SK-N-SH (cell line): ENCODE data around the gene TNPO1.

ENCODE experiments used
- CTCF ChIP-seq: fragments of 200-600 bp; sonication (generic); IDR thresholded peaks from 2 replicates; pipeline ENCODE4 v1.6.1; 2017; ENCODE audit warnings: antibody characterized with exemption, mild to moderate bottlenecking, moderate library complexity
- EP300 ChIP-seq, 2 experiments: IDR thresholded peaks; 2 replicates each; pipeline versions ENCODE4 v1.4.0 to v1.6.1; 2012; ENCODE audit warnings: borderline replicate concordance in 1 of 2, low read depth in 1 of 2, low read length in 1 of 2
- EZH2phosphoT487 ChIP-seq: fragments of 200-600 bp; sonication (generic); IDR thresholded peaks from 2 replicates; pipeline ENCODE4 v1.6.1; 2017; ENCODE audit warnings: low read depth, mixed run types, mild to moderate bottlenecking, antibody characterized with exemption, moderate library complexity, borderline replicate concordance
- FOXJ3 ChIP-seq: sonication (generic); formaldehyde crosslinking; IDR thresholded peaks from 2 replicates; pipeline ENCODE4 v1.5.1; 2020; ENCODE audit warnings: mild to moderate bottlenecking, missing genetic modification reagents
- POLR2AphosphoS5 ChIP-seq: IDR thresholded peaks from 2 replicates; pipeline ENCODE4 v1.6.1; 2012; ENCODE audit warnings: low read depth, low read length
- TCF12 ChIP-seq: IDR thresholded peaks from 2 replicates; pipeline ENCODE4 v1.4.0; 2012
- TEAD4 ChIP-seq: IDR thresholded peaks from 2 replicates; pipeline ENCODE4 v1.4.0; 2012; ENCODE audit warnings: mild to moderate bottlenecking, borderline replicate concordance; ENCODE audit not compliant: insufficient read depth
- TF ChIP-seq, protein P1 (sequence below): IDR thresholded peaks from 2 replicates; pipeline ENCODE4 v1.4.0; 2012; ENCODE audit warnings: low read depth, borderline replicate concordance

GRCh38 chr5:72840041-72840440 is 23.6 kb downstream of the TNPO1 start:
- TF ChIP-seq EP300 (IDR thresholded peaks at IDR 0.05; ENCODE audit: borderline replicate concordance in 1 of 2, low read depth in 1 of 2, low read length in 1 of 2) = no peak
- TF ChIP-seq, protein P1, sequence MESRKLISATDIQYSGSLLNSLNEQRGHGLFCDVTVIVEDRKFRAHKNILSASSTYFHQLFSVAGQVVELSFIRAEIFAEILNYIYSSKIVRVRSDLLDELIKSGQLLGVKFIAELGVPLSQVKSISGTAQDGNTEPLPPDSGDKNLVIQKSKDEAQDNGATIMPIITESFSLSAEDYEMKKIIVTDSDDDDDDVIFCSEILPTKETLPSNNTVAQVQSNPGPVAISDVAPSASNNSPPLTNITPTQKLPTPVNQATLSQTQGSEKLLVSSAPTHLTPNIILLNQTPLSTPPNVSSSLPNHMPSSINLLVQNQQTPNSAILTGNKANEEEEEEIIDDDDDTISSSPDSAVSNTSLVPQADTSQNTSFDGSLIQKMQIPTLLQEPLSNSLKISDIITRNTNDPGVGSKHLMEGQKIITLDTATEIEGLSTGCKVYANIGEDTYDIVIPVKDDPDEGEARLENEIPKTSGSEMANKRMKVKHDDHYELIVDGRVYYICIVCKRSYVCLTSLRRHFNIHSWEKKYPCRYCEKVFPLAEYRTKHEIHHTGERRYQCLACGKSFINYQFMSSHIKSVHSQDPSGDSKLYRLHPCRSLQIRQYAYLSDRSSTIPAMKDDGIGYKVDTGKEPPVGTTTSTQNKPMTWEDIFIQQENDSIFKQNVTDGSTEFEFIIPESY = no peak
- TF ChIP-seq FOXJ3 (CRISPR knock-in tag) = no peak
- no peak for TF ChIP-seq TEAD4
- TF ChIP-seq CTCF = no peak
- TF ChIP-seq TCF12 = no peak
- no peak for TF ChIP-seq EZH2phosphoT487
- TF ChIP-seq POLR2AphosphoS5 = no peak
